Measurements from ENCODE around the gene PLXNB1.
A peak's percentile ranks its signal among the peaks of the same experiment; 100 is the strongest.

The PLXNB1 gene

DNA sequence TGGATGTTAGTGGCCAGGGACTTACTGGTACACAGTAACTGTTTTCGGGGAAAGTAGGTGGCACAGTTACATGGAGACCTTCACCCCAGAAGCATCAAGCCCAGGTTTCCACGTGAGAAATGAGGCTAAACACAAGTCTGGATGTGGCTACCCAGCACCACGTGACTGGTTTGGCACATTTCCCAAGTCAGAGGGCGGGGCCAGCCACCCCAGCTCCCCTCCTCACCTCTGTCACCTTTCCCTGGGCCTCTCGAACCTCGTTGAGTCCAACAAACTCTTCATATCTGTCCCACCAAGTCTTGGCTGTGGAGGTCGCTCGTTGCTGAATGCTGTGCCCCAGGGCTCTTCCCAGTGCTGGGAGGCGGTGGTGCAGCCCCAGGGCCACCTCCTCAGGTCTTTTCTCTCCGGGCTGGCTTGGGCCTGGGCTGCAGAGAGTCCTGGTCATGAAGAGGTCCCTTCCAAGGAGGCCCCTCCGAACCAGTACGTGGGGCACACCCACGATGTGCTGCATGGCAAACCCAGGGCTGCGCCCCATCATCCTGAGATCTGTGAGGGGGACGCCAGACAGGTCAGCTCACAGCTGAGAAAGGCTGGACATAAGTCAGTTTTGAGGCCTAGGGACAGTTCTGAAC, 4.8 kb upstream of the PLXNB1 start:
- no peak for DNase-seq (ENCODE audit: low spot score)

DNA sequence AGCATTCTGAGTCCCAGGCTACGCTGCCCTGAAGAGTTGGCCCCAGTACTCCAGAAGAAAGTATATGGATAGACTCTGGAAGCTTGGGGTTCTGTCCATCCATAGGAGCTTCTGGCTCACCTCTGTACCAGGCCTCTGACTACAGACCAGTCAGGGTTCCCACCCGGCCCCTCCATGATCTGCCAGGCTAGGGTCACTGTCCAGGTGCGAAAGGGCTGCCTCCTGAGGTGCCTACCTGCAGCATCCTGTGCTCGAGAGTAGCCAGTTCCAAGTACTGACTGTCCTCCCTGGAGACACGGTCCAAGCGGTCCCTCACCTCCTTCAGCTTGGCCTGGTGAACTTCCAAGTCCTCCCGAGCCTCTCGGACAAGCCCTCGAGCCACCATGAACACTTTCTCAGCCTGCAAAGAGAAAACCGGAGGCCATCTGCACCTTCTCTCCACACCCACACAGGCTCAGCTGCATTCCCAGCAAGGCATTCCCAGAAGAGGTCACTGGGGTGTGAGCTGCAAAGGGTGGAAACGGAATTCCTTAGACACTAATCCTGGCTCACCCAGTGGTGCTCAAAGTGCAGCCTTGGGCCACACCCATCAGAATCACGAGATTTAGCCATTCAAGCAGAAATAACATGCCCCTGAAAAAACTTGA, 3.7 kb upstream of the PLXNB1 start:
- no peak for DNase-seq (ENCODE audit: low spot score)

DNA sequence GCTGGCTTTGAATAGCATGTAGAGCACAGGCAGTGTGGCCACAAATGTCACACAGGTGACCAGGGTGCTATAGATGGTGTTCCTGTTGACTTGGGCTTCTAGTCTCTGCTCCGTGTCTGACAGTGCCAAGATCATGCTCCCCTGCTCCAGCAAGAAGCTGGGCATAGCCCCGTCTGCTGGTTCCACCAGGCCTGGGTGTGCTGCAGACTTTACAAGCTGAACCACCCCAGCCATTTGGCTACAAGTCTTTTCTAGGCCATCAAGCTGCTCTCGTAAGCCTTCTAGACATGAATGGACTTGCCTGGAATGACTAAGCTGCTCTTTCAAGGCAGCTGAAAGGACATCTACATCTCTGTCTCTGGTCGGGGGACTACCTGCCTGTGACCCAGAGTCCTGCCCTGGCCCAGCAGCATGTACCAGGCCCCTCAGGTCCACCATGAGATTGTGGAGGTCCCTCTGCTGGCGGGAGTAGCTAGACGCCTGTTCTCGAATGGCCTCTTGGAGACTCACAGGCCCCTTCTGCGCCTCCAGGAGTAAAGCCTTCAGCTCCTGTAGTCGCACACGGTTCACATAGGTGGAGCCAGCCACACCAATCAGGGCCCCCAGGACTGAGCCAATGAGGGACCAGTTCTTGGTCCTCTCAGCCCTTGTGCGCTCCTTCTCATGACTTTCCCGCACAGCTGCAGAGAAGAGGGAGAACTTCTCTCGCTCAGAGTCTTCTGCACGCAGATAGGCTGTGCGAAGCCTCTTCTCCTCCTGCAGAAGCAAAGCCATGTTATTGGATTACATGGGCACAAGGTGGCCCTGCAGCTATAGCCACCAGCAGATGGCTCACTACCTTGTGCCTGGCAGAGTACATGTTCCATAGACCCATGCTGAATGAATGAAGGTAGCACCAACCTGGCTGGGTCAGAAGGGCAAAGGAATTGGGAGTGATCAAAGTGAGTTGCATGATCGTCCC, 2.8 kb upstream of the PLXNB1 start:
- DNase-seq (ENCODE audit: low spot score) = no peak

DNA sequence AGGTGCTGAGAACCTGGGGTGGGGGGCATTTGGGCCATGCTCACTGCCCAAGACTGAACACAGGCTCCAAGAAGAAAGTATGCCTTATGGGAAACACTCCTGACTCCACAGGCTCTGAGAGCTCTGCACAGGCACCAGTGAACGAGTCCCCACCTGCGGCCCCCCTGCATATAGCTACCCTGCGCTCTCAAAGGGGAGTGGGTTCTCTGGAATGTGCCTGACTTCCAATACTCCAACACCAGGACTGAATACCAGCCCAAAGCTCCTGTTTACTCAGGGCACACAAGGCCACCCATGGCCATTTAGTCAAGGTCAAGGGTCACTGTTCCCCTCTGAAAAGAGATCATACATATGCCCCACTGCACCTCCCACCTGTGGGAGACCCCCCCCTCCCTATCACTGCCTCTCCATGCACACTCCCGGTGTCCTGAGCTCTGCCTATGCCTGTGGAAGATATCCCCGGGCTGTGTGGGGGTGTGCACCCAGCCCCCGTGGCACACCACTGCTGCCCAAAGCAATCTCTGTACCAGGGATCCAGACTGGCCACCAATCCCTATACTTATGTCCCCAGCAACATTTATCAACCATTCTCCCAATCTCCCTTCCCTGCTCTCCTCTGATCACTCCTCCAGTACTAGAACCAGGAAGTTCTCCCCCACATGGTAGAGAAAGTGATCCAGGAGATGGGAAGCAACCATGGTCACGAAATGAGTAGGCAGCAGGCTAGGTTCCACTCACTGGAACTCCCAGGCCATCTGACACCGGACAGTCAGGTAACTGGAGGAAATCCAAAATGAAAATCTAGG, 1.5 kb upstream of the PLXNB1 start:
- no peak for DNase-seq (ENCODE audit: low spot score)

DNA sequence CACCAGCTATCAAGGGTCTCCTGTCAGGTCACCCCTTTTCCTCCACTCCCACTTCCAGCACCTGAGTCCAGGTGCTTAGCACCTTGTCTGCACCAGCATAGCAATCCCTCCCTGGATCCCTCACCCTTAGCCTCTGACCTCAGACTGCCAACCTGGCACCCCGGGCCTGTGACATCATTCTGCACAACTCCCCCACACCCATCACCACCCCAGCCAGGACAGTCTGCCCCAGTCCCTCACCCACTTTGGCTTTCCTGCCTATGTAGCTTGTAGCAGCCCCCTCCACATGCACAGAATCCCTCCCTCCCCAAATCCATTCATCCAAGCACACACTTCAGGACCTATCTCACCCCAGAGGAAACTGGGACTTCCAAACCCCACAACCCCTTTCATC, 819 bp upstream of the PLXNB1 start:
- no peak for DNase-seq (ENCODE audit: low spot score)

DNA sequence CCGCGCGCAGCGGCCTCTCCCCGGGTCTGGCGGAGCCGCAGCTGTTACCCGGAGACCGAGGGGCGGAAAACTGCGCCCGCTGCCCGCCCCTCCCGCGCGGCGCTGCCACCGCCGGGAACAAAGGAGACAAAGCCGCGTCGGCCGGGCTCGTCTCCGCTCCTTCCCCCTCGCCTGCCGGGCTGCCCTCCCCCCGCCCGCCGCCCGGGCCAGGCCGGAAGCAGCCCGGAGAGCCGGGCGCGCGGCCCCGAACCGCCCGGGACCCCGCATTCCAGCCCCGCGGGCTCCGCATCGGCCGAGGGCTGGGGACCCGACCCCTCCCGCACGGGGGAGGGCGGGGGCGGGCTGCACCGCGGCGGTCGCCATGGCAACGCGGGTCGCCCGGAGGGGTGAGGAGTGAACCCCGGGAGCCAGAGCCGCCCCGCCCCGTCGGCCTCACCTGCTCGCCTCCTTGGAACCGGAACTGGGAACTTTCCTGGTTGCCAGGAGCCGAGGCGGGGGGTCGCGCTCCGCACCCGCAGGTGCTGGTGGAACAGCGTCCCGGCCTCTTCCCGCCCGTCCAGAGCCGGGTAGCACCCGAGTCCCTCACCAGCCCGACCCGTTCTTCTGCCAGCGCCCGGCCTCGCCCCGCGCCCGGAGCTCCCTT, 448 bp downstream of the PLXNB1 start:
- peak; percentile 28 for DNase-seq (ENCODE audit: low spot score)

DNA sequence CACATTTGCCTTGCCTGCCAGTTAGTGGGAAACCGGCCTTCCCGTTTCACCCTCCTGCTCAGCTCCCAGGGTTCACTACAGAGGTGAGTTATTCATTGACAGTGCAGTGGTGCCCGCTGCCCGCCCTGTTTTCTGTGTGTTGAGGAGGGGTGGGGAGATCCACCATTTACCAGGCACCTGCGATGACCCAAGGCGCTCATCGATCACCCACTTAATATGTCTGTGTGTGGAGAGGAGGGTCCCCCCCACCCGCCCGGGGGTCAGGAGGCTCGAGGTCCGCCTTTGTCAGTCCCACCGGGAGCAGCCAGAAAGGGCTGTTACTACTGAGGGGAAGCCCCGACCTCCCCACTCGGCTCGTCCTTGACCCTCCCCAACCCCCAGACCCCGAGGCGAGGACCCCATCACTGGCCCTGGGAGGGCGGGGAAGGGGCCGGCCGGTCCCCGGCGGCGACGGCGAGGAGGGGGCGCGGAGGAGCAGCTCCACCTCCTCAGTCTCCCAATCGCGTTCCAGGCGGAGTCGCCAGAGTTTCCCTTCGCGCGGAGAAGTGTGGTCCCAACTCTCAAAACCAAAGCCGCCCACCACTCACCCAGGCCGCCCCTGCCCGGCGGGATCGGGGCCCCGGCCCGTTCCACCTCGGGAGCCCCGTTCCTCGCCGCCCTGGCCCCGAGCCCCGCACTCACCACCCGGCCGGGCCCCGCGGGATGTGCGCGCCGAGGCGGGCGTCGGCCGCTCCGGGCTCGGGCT, 1.1 kb downstream of the PLXNB1 start:
- no peak for DNase-seq (ENCODE audit: low spot score)

DNA sequence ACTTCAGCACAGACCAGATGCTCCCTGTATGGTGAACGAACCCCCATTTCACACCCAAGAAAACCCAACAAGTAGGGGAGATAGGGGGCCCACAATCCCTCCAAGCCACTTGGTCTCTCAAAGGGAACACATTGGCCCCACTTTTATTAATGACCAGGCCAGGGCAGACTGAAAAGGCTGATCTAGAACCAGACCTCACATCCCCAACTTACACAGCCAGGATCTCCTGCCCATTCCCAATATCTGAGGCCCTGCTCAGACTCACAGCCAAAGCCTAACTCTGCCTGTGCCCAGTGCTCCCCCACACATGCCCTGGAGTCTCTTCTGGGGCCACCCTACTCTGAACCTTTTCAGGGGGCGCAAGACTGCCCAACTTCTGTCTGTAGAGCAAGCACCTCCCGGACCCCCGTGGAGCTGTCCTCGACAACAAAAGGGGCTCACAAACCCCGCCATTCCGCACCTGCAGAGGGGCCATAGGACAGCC, 1.8 kb downstream of the PLXNB1 start:
- no peak for DNase-seq (ENCODE audit: low spot score)

DNA sequence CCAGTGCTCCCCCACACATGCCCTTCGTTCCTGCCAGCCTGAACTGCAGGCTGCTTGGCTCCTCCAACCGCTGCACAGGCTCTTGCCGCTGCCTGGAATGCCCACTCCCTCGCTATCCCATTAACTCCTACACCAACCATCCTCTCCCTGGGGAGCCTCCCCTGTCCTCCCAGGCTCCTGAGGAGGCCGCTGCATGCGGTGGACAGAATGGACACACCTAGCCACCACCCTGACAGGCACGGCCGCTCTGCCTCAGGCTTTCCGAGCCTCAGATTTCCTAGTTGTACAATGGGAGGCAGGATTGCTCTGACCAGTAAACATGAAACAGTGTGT, 2.3 kb downstream of the PLXNB1 start:
- no peak for DNase-seq (ENCODE audit: low spot score)

DNA sequence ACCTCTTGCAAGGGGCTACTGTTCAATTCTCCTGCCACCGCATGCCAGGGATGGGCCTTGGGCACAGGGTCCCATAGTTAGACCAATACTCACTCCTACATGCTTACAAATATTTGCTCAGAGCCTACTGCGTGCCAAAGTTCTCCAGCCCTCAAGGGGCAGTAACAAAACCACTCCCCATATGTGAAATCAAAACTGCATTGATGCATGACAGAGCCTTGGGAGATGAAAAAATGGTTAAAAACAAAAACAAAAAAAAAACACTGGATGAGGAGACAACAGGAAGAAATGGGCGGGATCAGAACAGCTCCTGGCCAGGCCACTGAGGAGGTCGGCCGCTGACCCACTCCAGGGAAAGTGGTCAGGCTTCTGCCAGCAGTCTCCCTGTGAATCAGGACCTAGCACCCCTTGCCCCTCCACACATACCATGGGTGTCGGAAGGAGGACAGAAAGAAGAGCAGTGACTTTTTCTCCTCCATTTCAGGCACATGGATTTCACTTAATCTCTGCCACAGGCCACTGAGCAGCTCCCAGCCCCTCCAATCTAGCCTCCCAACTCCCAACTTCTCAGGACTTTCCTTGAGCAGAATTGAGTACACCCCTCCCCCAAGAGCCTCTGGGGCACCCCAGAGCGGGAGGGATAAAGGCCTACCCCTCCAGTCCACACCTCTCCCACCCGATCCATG, 2.8 kb downstream of the PLXNB1 start:
- DNase-seq (ENCODE audit: low spot score) = no peak

DNA sequence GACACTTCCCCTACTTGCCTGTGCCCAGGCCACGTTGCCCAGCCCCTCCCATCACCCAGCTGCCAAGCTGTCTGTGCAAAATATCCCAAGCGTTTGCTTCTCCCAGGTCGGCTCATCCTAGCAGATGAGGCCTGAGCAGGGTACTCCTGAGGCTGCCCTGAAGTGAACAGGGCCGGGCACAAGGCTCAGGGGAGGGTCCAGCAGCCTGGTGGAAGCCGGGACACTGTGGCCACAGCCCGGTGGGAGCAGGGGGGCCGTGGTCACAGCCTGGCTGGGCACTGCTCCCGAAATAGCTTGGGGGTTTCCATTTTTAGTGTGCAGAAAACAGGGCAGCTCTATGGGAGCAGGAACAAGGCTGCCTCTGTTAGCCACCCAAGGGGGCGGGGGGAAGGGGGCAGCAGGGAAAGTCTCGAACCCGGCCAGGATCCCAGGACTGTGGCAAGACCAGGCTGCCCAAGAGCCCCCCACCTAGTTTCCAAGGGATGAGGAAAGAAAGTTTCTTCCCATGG, 3.4 kb downstream of the PLXNB1 start:
- no peak for DNase-seq (ENCODE audit: low spot score)

DNA sequence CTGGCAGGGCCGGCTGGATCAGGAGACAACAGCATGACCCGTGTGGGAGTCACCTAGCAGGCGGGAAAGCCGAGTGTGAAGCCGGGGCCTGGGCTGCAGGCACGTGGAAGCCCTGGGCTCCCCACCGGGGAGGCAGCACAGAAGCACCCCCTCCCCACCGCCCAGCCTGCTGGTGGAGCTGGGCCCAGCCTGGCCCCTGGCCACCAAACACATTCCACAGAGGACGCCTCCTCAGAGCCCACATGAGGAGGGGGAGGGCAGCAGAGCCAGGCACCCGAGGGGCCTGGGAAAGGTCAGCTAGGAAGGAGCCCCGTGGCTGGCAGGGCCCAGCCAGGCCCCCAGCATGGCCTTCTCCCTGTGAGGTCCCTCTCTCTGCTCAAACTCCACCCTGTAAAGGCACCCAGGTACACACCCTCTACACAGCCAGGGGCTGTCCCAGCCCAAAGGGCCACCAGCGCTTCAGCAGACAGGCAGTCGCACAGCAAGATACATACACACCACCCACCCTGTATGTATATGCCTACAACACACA, 4.5 kb downstream of the PLXNB1 start:
- DNase-seq (ENCODE audit: low spot score) = no peak

DNA sequence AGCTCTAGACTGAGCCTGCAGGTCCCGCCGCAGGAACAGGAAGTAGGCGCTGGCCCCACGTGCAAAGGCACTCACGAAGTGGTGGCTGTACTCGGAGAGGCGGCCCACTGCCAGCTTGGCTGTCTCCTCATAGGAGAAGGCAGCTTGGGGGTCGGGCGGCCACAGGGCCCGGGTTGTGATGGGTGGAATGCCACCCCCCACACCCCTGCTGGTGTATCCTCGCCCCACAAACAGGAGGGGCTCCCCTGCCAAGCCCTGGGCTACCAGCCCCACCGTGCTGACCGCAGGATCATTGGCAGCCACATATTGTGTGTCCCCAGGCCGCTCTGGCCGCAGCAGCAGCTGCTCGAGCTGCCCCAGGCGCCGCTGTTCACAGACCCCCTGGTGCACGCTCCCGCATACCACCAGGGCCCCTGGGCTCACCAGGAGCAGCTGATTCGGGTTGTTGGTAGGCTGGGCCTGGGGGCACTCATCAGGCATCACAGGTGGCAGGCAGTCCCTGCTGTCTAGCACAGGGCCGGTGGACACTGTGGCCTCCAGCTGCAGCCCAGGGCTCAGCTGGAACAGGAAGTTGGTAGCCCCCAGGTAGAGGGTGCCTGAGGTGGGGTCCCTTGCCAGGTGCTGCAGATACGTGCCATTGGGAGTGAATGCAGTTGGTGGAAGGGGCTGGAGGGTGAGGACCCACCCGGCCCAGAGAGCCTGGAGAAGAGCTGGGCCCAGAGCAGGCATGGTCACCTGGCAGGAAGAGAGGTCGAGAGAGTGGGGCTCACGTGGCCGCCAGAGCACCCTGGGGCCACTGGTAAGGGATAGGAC, 5.8 kb downstream of the PLXNB1 start:
- DNase-seq (ENCODE audit: low spot score) = no peak

DNA sequence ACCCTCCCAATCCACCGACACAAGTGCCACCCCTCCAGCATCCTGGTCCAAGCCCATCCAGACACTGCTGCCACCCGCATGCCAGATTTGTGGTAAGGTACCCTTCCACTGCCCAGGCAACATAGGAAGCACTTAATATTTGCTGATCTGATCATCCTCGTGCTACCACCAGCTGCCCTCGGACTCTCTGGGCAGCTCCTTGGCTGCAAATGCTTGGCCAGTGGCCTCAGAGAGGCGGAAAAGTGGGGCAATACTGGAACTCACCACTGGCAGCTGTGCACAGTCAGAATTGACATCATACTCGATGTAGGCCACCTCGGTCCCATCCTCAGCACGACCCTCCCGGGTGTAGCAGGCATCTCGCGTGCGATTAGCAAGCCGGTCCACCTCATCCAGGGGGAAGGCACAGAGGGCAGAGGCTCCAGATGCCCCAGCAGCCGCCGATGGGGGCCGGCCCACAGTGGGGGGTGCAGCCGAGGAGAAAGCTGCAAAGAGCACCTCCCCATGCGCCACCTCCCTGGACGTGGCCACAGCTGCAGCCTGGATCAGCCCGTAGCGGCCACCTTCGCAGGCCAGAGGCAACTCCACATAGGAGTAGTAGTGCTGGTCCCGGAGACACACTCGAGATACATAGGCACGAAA, 6.5 kb downstream of the PLXNB1 start:
- DNase-seq (ENCODE audit: low spot score) = no peak

DNA sequence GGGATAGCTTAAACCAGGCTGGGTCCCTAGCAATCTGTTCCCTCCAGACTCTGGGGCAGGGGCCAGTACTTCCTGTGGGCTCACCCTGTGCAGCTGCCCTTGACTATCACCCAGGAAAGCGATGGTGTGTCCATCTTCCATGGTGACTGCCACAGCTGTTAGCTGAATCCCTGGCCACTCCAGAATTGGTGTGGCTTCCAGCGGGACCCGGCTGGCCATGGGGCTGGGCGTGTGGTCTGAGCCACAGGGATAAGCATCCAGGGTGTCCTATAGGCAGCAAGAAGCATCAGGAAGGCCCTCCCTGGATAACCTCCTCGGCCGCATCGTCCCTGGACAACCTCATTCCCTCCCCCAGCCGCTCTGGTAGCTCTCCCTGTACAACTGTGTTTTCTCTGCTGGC, 7.2 kb downstream of the PLXNB1 start:
- DNase-seq (ENCODE audit: low spot score) = no peak

DNA sequence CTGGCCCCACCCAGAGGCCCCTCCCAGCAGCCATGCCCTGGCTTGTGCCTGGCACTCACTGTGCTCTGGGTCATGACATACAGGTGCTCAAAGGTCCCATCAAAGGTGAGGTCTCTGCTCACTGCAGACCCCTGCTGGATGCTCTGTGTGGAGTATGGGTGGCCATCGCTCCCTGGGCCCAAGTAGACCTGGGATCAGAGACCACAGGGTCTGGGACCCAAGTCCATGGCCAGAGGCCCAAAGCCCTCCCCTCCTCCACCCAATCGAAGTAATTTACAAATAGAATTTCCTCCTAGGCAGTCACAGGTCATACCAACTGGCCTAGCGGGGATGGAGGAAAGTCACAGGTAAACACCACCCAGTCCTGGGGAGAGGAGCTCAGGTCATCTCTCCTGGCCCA, 7.6 kb downstream of the PLXNB1 start:
- no peak for DNase-seq (ENCODE audit: low spot score)

DNA sequence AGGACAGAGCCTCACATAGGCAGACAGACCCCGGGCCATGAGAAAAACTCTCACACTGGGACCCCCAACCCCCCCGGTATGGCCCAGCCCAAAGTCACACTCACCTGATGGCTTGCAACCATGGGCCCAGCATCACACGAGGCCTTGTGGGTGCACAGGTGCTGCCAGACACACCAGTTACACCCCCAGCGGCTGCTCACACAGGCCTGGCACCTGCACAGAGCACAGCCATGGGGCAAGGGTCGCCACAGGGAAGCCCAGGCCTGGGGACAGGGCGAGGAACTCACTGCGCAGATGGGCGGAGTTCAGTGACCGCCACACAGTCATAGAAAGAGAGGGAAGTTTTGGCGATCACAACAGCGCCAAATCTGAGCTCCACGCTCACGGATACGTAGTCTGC, 9.3 kb downstream of the PLXNB1 start:
- no peak for DNase-seq (ENCODE audit: low spot score)

DNA sequence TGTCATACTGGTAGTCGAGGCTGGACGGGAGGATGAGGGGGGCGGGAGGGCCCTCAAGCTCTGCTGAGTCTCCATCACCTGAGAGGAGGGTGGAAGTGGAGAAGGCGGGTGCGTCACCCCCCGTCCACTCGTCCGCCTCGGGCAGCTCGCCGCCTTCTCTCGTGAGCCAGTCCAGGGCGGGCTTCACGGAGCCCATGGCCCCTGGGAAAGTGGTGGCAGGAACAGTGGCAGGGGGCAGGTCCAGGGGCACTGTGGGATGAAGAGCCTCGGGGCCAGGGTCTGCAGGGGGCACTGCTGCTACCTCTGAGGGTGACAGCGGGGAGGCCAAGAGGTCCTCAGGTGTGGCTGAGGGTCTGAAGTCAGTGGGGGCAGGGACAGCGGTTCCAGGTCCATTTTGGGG, 10.3 kb downstream of the PLXNB1 start:
- DNase-seq (ENCODE audit: low spot score) = no peak

DNA sequence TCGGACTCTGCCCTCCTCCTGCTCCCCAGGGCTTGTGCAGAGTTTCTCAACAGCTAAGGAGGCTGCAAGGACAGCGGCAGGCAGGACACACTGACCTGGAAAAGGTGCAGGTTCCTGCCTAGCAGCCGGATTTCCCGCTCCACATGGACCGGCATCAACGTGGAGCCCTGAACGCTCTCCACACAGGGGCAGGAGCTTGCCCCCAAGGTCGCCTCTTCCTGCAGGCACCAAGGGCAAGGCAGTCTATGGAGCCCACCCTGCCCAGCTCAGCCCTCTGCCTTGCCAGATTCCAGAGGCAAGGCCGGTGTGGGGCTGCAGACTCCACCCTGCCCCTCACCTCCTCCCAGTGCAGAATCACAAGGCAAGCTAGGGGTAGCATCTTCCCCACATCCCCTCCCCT, 10.7 kb downstream of the PLXNB1 start:
- no peak for DNase-seq (ENCODE audit: low spot score)

Measured in kidney capillary endothelial cell (primary cell).